Panc1 (cell line): ENCODE measurements around the gene TARS1. TPM values are rescaled to one million over a fixed set of nuclear protein-coding genes. Genes with fewer than 3 reads are reported as not detected.

Source experiments
- ATAC-seq: fragments of 200-7000 bp; cut with Tn5 transposase; 2 replicates; pipeline ENCODE4 v1.9.1; 2020; ENCODE audit warnings: mild to moderate bottlenecking, moderate library complexity
- BruUV-seq: library from RNA; stranded (reverse); fragments of 400-500 nt; replicated peaks from 2 replicates; lab custom pipeline; 2021; lab: Mats Ljungman, UMichigan
- CTCF ChIA-PET: fragments of 300-600 bp; sonication (Branson Sonifier 250); formaldehyde crosslinking; loops from one replicate; lab custom pipeline; 2022; ENCODE audit warnings: antibody characterized with exemption; lab: Charles Lee
- POLR2A ChIA-PET: fragments of 300-600 bp; sonication (Branson Sonifier 250); formaldehyde crosslinking; loops from one replicate; lab custom pipeline; 2022; ENCODE audit warnings: antibody characterized with exemption; lab: Charles Lee
- DNase-seq: peaks from one replicate; pipeline ENCODE4 v3.0.0-alpha.2; 2010; ENCODE audit warnings: low read depth, low spot score
- H3K27ac ChIP-seq: 2 replicates; pipeline ENCODE4 v1.5.1; 2011; ENCODE audit warnings: mild to moderate bottlenecking, low read length, inconsistent platforms
- H3K27me3 ChIP-seq: fragments of 200-500 bp; sonication (Bioruptor generic); 2 replicates; pipeline ENCODE4 v1.6.0; 2014; ENCODE audit warnings: low read length, inconsistent platforms; ENCODE audit not compliant: control insufficient read depth, insufficient read depth
- H3K36me3 ChIP-seq: fragments of 200-500 bp; sonication (Bioruptor generic); 2 replicates; pipeline ENCODE4 v1.5.1; 2014; ENCODE audit warnings: inconsistent platforms, mild to moderate bottlenecking, low read length, moderate library complexity; ENCODE audit not compliant: control insufficient read depth, insufficient read depth
- H3K4me1 ChIP-seq: 2 replicates; pipeline ENCODE4 v1.5.1; 2011; ENCODE audit warnings: inconsistent platforms, mild to moderate bottlenecking, low read length, moderate library complexity; ENCODE audit not compliant: control insufficient read depth, insufficient read depth
- H3K4me3 ChIP-seq, 2 experiments: 2 replicates each; pipeline ENCODE4 v1.5.1; 2011 to 2012; ENCODE audit warnings: low read depth in 2 of 2, low read length in 2 of 2, mild to moderate bottlenecking in 2 of 2, inconsistent platforms in 1 of 2, moderate library complexity in 1 of 2
- H3K9me3 ChIP-seq: fragments of 200-500 bp; sonication (Bioruptor generic); 2 replicates; pipeline ENCODE4 v1.5.1; 2014; ENCODE audit warnings: low read depth, mild to moderate bottlenecking, inconsistent platforms, low read length, moderate library complexity; ENCODE audit not compliant: control insufficient read depth, insufficient read depth
- POLR2AphosphoS5 ChIP-seq: IDR thresholded peaks from 2 replicates; pipeline ENCODE4 v1.6.1; 2012; ENCODE audit warnings: mild to moderate bottlenecking, low read depth, low read length, moderate library complexity
- REST ChIP-seq, 2 experiments: IDR thresholded peaks; 2 replicates each; pipeline ENCODE4 v1.6.1; 2011 to 2012; ENCODE audit warnings: low read depth in 2 of 2, control low read depth in 1 of 2, low read length in 1 of 2, mild to moderate bottlenecking in 1 of 2, moderate library complexity in 1 of 2; ENCODE audit not compliant: insufficient read depth in 1 of 2
- SIN3A ChIP-seq: IDR thresholded peaks from 2 replicates; pipeline ENCODE4 v1.6.1; 2012; ENCODE audit warnings: low read depth, mild to moderate bottlenecking, low read length, moderate library complexity, borderline replicate concordance; ENCODE audit not compliant: insufficient read depth
- TCF7L2 ChIP-seq: IDR thresholded peaks from 2 replicates; pipeline ENCODE4 v1.6.1; 2011; ENCODE audit warnings: mild to moderate bottlenecking, low read depth, low read length, inconsistent platforms
- in situ Hi-C: cut with HindIII; loops from 2 replicates; pipeline ENCODE4 v1.10.0; 2016; ENCODE audit warnings: low sequenced_read_pairs, low pct_unique_long_range_greater_than_20kb
- intact Hi-C: fragments of 100-400 bp; cut with micrococcal nuclease; formaldehyde crosslinking; loops from one replicate; pipeline ENCODE4 v1.10.0; 2022; ENCODE audit not compliant: unreplicated experiment
- total RNA-seq: library from RNA; stranded (reverse); gene quantifications from one replicate; pipeline ENCODE4 v1.2.1, GENCODE V29; 2021; ENCODE audit not compliant: unreplicated experiment
- TF ChIP-seq, protein P1 (sequence below): fragments of 450-650 bp; IDR thresholded peaks from 2 replicates; pipeline ENCODE4 v1.5.1; 2017; ENCODE audit warnings: mild to moderate bottlenecking

The TARS1 gene
- total RNA-seq, 1 experiment from 2014 or later, result 258 TPM

DNA sequence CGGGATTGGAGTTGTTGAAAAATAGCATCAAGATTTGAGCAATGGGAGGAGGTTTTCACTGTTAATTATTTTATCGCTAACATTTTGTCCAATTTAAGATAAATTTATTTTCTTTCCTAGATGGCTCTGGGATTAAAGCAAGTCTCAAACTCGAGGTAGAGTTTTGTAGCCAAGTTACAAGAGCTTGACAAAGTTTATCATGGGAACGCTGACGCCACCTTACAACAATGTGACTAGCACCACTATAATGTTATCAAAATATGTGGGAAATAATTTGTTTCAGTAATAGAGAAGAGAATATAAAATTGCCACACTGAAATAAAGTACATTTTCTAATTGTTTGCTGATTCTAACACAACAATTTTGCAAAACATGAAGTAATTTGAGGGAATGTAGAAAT is 19.8 kb upstream of the TARS1 start:
- CTCF ChIA-PET, result no interaction called here
- Histone ChIP-seq H3K36me3 (no peaks in the 10 kb centered on the region), H3K4me1 (no peaks in the 10 kb centered on the region), H3K4me3 (no peak overlapping the region), H3K27me3 (no peaks in the 10 kb centered on the region; the same call in 1 of the 2 replicates), H3K9me3 (no peaks in the 10 kb centered on the region), H3K27ac (no peak overlapping the region)
- no peak for DNase-seq
- no peak for ATAC-seq
- TF ChIP-seq, protein P1, sequence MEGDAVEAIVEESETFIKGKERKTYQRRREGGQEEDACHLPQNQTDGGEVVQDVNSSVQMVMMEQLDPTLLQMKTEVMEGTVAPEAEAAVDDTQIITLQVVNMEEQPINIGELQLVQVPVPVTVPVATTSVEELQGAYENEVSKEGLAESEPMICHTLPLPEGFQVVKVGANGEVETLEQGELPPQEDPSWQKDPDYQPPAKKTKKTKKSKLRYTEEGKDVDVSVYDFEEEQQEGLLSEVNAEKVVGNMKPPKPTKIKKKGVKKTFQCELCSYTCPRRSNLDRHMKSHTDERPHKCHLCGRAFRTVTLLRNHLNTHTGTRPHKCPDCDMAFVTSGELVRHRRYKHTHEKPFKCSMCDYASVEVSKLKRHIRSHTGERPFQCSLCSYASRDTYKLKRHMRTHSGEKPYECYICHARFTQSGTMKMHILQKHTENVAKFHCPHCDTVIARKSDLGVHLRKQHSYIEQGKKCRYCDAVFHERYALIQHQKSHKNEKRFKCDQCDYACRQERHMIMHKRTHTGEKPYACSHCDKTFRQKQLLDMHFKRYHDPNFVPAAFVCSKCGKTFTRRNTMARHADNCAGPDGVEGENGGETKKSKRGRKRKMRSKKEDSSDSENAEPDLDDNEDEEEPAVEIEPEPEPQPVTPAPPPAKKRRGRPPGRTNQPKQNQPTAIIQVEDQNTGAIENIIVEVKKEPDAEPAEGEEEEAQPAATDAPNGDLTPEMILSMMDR, result no peak
- TF ChIP-seq SIN3A (no peak), TCF7L2 (no peak), POLR2AphosphoS5 (no peak), REST (IDR thresholded peaks at IDR 0.05; ENCODE audit: insufficient read depth in 1 of 2, low read depth in 2 of 2, low read length in 1 of 2) (no peak)
- BruUV-seq, result no TSS peak
- POLR2A ChIA-PET, result no interaction called here
- intact Hi-C loops (no loop called here), in situ Hi-C loops (no loop called here)

DNA sequence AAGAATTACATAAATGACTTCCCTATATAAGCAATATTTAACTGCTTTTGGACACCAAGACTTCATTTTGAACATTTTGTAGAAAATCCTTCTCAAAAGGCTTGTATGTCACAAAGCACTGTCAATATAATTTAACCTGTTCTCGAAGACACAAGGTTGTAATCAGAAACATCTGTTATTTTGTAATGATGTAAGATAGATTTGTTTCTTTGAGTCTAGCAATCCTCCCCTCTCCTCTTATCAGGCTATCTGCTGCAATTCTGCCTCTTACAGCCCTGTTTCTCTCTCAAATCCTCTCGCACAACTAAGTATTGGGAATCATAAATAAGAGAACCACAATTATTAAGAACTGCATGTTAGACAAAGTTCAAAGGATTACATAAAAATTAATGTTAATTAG is 18.6 kb upstream of the TARS1 start:
- in situ Hi-C loops, result no loop called here
- Histone ChIP-seq H3K27ac (no peak overlapping the region), H3K36me3 (no peaks in the 10 kb centered on the region), H3K4me1 (no peaks in the 10 kb centered on the region), H3K27me3 (no peaks in the 10 kb centered on the region; the same call in 1 of the 2 replicates), H3K4me3 (no peak overlapping the region), H3K9me3 (no peaks in the 10 kb centered on the region)
- no peak for DNase-seq
- ATAC-seq, result no peak
- ChIA-PET POLR2A (no interaction called here), CTCF (no interaction called here)
- BruUV-seq, result no TSS peak
- TF ChIP-seq TCF7L2 (no peak), POLR2AphosphoS5 (no peak), REST (IDR thresholded peaks at IDR 0.05; ENCODE audit: insufficient read depth in 1 of 2, low read depth in 2 of 2, low read length in 1 of 2) (no peak), SIN3A (no peak)
- TF ChIP-seq, protein P1, result no peak
- intact Hi-C loops, result loop anchor here (2.0 kb wide), 1 partner anchor 713 kb away; no protein-coding TSS in a partner anchor
